ENCODE results near the gene GMPPA.

GRCh38 chr2:219530048-219530963 is 31.6 kb downstream of the GMPPA start:
- TF ChIP-seq, protein P1, sequence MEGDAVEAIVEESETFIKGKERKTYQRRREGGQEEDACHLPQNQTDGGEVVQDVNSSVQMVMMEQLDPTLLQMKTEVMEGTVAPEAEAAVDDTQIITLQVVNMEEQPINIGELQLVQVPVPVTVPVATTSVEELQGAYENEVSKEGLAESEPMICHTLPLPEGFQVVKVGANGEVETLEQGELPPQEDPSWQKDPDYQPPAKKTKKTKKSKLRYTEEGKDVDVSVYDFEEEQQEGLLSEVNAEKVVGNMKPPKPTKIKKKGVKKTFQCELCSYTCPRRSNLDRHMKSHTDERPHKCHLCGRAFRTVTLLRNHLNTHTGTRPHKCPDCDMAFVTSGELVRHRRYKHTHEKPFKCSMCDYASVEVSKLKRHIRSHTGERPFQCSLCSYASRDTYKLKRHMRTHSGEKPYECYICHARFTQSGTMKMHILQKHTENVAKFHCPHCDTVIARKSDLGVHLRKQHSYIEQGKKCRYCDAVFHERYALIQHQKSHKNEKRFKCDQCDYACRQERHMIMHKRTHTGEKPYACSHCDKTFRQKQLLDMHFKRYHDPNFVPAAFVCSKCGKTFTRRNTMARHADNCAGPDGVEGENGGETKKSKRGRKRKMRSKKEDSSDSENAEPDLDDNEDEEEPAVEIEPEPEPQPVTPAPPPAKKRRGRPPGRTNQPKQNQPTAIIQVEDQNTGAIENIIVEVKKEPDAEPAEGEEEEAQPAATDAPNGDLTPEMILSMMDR (conservative IDR thresholded peaks at IDR 0.05) = peak; percentile 92
- no peak for TF ChIP-seq ZFX (IDR thresholded peaks at IDR 0.05)
